CD4-positive, alpha-beta T cell treated with Interleukin-17A for 1 hour (primary cell): Measurements from ENCODE around the gene SLC6A1.
A peak's percentile ranks its signal among the peaks of the same experiment; 100 is the strongest.
"Not testable (repeated sequence)": the region's sequence is repeated elsewhere in the genome, so short reads cannot be mapped to it uniquely, and the experiment has no call there.

Experiments
- DNase-seq: peaks from one replicate; pipeline ENCODE4 v3.0.0-alpha.2; 2020

SLC6A1 gene

DNA sequence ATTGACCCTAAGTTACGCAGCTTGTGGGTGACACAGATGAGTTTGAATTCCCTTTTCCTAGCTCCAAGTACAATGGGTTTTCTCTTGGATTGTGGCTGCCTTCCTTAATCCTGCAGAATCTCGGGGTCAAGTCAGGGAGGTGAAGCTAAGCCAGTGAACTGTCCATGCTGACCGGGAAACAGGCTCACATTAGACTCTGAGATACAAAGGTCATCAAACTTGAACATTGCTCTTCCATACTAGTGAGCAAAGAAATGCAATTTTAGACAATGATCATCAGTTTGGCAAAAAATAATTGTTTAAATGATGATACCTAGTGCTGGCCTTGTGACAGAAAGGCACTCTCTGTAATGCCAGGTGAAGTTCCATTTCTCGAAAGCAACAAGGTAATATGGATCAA lies 31.6 kb downstream of the SLC6A1 start:
- no peak for DNase-seq

DNA sequence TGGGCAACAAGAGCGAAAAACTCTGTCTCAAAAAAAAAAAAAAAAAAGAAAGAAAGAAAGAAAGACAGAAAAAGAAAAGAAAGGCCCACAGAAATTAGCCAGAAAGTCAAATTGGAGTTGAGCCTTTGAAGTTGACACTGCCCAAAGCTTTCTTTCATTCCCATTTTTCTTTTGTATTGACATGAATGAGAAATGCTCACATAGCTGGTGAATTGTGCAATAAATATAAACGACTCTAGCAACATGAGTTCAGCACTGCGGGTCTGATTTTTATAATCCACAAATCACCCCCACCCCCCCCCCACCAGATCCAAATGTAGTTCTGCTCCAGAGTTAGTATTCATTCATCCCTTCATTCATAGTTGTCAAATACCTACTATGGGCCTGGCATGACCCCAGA lies 37.4 kb downstream of the SLC6A1 start:
- no peak for DNase-seq

DNA sequence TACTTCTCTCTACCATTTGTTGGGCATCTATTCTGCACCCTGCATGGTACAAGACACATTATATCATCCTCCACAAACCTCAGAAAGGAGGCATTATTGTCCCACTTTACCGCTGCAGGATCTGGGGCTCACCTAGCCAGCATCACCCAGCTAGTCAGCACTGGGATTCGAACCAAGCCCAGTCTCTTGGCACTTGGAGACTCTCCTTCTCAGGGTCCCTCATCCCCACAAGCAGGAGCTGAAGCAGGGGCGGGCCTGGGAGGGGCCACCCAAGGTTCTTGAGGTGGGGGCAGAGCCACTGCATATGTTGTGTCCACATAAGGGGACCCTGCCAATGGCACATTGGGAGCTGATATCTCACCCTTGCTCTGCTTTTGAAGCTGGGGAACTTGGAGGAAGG lies 41.3 kb downstream of the SLC6A1 start:
- no peak for DNase-seq

DNA sequence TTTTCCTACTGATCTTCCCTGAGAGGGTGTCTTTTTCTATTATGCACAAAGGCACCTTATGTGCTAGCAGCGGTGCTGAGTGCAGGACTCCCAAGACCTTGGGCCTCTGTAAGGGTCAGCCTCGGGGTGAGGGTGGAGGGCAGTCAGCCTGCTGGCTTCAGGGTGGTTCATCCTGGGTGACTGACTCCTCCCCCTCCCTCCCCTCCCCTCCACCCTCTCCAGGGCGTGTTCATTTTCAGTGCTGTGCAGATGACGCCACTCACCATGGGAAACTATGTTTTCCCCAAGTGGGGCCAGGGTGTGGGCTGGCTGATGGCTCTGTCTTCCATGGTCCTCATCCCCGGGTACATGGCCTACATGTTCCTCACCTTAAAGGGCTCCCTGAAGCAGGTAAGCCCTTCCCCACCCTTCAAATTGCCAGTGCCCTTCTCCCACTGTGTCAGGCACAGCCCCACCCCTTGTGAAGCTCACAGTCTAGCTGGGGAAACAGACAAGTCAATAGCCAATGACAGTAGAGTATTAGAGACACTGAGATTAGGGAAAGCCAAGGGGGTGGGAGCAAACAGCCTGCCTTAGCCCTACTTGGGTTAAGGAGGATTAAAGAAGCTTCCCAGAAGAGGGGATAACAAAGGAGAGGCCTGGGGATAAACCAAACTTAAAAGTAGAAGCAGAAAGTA lies 41.9 kb downstream of the SLC6A1 start:
- DNase-seq: no peak

DNA sequence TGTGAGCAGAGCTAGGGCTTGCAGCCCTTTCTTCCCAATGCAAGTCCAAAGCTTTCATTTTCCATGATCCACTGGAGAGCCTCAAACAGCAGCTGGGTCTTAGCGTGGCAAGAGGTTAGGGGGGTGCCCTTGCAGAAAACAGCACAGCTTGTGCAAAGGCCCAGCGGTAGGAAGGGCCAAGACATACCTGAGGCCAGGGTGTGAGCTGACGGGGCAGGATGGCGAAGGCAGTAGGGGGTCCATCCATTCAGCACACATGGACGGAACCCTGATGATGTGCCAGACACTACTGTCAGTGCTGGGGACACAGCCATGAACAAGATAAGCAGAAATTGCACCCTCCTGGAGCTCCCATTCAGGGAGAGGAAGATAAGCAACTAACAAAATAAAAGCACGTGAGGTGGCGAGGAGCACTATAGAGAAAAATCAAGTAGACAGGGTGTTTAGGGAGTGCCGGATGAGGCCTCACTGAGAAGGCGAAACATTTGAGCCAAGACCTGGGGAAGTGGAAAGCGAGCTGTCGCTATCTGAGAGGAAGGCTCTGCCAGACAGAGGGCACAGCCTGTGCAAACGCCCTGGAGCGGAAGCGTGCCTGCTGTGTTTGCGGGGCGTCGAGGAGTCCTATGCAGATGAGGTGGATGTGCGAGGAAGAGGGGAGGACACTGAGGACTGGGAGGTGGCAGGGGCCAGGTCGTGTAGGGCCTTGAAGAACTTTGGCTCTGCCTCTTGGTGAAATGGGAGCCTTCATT lies 43.4 kb downstream of the SLC6A1 start:
- DNase-seq: no peak

DNA sequence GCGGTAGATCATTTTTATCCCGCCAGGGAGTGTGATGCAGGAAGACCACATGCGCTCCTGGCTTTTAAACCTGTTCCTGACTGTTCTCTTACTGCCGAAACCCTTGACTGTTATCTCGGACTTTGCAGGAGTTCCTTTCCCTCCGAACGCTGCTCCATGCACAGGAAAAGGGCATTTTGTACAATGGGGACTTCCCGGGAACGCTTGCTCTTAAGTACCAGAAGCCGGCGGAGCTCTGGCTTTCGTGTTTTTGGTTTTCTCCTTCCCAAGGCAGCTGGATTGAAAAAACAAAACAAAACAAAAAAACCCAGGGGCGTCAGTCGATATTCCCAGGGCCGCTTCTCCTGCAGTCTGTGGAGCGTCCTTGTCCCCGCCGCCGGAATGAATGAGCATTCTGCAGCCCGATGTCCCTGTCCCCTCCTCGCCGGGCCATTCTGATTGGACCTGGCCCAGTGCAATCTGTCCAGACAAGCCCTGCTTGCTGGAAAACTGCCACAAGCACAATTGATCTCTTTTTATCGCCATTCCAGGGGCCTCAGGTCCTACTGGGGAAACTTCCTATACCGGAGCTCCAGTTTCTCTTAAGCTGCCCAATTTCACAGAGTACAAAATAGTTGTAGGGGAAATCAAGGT lies 44.8 kb downstream of the SLC6A1 start:
- no peak for DNase-seq

DNA sequence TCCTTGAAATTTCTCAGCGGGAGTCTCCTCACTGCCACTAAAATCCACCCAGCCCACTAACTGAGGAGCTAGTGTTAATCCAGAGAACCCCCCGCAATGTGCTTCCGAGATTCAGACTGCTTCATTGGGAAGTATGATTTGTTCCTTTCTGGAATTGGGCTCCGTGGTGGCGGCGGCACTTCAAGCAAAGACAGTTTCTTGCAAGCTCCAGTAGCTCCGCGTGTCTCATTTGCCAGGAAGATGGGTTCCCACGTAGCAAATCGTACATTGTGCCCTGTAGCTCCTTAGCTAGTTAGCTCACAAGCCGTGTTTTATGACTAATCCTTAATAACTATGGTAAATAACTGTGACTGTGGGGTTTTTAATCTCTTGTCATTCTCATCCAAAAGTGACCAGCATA lies 45.4 kb downstream of the SLC6A1 start:
- DNase-seq: no peak

DNA sequence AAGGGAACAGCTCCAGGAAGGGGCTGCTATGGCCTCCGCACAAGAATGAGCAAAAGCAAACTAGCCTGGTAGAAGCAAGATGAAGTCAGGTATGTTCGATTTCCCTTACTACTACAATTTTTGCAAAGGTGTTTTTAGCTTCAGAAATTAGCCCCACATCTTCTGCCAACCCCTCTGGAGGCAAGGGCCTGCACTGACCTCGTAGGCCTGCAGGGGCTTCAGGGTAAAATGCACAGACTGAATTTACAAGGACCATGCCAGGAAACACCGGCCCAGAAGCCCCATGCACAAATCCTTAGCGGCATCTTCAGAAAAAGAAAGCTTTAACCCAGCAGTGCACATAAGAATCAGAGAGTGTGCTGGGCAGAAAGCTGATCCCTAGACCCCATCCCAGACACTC lies 53.0 kb downstream of the SLC6A1 start:
- no peak for DNase-seq

DNA sequence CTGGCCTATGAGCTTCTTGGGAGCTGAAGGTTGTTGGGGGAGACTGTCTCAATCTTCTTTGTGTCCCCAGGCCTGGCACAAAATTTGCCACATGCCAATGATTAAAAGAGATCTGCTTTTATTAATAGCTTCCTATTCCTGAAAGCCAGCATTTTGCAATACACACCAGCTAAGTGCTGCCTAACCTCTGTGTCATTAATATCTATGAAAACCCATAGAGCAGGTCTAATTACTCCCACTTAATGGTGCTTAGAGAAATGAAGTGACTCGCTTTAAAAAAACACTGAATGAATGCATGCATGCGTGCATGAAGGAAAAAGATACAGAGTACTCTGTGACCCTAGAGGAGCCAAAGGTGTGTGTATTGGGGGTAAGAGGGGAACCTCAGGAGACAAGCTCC lies 55.0 kb downstream of the SLC6A1 start:
- no peak for DNase-seq

DNA sequence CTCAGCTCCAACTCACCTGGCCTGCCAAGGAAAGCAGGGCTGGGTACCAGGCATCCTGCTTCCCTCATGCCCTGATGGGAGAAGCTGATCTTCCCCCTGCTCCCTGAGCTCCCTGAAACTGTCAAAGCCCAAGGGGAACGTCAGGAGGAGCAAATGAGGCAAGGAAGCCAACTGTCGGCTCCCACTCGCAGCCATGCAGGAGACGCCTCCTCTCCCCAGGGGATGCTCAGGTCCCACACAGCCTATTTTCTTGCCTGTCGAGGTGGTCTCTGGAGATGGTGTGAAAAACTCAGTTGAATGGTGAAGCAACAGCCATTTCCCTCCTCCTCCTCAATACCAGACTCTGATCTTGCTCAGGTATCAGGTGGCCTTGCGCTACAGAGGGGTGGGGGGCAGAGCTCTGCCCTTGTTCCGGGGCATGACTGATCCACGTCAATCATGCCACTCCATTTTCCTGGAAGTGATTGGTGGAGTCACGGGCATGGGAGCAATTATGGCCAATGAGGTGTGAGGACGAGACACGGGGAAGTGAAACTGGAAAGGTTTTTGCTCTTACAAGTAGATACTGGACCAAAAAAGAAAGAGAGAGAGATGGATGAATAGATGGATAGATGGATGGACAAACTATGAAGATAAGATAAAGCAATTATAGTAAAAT lies 58.2 kb downstream of the SLC6A1 start:
- no peak for DNase-seq

DNA sequence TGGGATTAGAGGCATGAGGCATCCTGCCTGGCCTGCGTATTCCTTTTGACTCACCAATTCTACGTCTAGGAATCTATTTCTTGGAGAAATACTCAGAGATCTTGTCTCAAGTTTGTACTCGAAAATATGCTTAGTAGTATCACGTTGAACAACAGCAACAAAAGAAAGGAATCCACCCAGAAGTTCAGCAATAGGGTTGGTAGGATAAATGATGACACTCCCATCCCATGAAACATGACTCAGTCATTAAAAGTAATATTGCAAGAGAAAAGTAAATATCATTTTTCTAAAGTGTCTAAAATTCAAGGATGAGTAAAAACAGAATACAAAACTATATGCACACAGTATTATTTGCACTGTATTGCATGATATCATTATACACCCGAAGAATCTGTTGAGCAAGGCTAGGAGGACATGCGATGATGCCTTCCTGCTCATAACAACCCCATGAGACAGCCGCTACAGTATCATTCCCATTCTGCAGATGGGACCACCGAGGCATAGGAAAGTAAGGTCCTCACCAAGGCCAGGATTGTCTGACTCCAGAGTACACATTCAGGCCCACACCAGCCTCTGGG lies 61.5 kb downstream of the SLC6A1 start:
- no peak for DNase-seq

DNA sequence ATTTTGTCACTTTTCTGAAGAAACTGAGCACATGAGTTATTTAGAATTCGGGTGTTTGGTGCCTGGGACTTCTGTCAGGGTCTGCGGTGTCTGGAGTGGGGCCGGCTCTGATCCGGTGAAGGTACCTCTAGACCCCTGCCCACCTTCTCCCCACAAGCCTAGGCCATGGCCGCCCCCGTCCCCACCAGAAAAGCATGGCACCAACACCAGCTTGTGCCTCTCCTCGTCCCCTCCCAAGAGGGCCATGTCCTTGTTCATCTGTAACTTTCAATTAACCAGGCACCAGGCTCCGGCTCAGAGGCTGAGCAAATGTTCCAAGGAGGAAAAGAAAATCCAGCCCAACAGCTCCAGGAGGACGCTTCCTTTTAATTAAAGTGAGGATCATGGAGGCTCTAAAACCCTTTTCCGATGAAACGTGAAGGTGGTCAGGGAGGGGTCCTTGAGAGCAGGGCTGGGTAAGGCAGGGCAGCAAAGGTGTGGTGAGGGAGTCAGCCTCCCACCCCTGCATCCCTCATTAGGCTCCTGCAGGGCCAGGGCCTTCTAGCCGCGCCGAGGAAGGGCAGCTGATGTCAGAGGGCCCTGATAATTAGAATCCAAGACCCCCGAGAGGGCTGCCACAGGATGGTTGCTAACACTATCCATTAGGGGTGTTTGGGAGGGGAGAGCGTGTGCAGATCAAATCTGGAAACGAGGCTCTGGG lies 62.3 kb downstream of the SLC6A1 start:
- no peak for DNase-seq

DNA sequence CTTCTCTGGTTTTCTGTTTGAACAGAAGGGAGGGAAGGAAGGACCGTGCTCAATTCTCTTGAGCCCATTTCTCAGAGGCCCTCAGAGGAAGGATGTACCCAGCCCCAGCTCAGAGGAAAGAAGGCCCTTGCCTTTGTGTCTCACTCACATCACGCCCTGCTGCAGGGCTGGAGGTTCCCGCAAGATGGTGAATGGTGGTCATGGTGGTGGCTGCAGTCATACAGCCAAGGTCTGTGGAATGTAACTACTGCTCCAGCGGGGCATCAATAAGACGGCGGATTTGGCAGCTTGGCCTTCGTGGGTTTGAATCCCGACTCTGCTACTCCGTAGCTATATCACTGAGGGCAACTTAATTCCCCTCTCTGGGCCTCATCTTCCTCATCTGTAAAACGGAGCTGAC lies 62.9 kb downstream of the SLC6A1 start:
- no peak for DNase-seq

DNA sequence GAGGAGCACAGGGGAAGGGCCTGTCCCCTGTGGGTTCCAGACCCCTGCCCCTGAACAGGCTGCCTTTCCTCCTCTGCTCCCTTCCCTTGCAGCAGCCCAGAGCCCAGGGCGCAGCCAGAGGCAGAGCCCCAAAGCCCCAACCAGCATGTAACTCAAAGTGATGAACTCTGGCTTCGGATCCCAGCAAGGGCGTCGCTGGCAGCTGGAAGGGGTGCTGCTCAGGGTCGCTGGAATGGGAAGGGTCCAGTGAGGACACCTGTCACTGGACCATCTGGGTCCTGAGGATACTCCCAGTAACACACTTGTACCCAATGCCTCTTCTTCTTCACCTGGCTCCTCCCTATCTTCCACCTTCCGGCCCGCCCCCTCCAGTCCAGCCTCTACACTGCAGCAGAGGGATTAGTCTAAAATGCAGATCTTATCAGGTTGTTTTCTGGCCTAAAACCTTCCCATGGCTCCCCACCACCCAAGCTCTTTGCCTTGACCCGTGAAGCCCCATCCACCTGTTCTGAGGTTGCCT lies 64.0 kb downstream of the SLC6A1 start:
- no peak for DNase-seq

DNA sequence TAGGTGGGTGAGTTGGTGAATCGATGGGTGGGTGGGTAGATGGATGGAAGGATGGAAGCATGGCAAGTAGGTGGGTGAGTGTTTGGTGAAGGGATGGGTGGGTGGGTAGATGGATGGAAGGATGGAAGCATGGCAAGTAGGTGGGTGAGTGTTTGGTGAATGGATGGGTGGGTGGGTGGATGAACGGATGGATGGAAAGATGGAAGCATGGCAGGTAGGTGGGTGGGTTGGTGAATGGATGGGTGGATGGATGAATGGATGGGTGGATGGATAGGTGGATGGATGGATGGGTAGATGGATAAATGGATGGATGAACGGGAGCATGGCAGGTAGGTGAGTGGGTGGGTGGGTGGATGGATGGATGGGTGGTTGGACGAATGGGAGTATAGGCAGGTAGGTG lies 65.1 kb downstream of the SLC6A1 start:
- DNase-seq: no peak

DNA sequence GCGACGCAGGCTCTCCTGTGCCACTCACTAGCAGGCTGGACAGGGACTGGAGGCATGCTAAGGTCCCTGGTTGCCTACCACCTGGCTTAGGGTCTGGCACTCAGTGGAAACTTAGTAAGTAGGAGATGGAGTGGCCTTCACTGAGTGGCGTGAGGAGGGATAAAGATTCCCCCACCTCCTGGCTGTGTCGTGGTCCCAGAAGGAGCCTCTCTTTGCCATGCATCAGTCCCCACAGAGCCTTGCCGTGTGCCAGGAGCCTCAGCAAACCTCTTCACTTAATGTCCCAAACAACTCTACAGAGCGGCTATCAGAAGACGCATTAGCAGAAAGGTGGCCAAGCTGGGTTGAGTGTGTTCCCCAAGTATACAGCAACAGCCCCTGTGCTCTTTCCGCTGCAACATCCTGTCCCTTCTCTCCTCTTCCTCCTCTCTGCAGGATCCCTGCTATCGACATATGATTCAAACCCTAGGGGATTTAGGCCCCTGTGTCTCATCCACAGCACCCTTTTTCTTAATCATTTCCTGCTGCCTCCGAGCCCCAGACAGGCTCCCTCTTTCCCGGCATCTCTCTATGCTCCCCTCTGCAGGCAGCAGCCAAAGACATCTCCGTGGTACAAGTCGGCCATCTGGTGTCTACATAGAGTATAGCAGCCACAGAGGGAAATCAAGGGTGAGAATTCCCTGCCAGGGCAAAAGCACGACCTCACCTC lies 66.7 kb downstream of the SLC6A1 start:
- DNase-seq: peak; percentile 24

DNA sequence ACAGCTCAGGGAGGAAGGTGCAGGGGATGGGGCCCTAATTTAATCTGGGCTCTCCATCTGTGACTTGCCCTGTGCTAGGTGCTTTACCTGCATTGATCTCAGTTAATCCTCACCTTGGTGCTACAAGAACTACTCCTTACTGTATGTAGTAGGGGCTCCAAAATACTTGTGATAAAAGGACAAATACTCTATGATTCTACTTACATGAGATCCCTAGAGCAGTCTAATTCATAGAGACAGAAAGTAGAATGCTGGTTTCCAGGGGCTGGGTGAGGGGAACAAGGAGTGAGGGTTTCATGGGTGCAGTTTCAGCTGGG lies 67.2 kb downstream of the SLC6A1 start:
- no peak for DNase-seq

DNA sequence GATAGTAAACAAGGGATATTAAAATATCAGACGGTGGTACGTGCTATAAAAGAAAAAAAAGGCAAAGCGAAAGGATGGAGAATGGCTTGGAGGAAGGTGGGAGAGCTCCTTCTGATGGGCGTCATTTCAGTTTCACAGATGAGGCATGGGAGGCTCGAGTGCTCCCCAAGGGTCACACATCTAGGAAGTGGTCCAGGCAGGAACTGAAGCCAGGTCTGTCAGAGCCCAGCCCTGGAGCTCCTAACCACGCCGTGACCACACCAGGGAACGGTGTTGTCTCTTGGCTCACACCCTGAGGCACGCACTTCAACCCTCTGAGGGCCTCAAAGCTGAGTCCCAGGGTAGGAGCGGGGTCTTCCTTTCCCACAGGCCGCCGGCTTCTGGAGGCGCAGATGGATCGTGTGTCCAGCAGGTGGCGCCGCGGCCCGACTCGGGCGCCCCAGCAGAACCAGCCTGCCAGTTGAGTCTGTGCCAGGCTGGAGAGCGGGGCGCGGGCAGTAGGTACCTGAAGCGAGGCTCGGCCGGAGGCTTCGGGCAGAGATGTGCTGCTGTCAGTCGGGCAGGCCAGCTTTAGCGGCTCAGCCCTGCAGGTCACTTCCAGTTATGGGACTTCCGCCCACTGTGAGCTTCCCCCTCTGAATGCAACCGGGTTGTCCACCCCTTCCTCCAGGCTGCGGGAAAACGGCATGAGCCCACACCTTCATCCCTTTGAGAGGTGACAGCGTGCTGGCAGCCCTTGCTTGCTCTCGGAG lies 68.1 kb downstream of the SLC6A1 start:
- DNase-seq: no peak

DNA sequence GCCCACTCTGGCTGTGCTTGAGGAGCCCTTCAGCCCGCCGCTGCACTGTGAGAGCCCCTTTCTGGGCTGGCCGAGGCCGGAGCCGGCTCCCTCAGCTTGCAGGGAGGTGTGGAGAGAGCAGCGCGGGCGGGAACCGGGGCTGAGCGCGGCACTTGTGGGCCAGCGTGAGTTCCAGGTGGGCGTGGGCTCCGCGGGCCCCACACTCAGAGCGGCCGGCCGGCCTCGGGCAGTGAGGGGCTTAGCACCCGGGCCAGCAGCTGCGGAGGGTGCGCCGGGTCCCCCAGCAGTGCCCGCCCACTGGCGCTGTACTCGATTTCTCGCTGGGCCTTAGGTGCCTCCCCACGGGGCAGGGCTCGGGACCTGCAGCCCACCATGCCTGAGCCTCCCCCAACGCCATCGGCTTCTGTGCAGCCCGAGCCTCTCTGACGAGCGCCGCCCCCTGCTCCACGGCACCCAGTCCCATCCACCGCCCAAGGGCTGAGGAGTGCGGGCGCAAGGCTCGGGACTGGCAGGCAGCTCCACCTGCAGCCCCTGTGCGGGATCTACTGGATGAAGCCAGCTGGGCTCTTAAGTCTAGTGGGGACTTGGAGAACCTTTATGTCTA lies 68.8 kb downstream of the SLC6A1 start:
- DNase-seq: not testable (repeated sequence)

DNA sequence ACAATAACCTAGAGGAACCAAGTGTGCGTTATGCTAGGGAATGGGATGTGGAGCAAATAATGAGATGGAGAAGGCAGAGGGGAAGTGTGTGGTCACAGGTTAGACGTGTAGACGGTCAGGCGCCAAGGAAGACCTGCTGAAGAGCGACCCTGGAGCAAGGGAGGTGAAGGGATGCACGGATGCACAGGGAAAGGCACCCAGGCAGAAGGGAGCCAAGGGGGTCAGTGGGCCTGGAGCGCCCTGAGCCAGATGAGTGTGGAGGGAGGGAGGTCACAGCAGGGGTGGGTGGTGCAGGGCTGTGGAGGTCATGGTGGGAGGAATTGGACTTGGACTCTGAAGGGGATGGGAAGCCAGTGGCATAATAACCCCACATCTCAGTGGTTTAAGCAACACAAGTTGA lies 70.2 kb downstream of the SLC6A1 start:
- DNase-seq: no peak
